Head of caudate nucleus (tissue), 42 donors: ENCODE results near the gene B4GALT6.

Experiments used
- DNase-seq, 42 donors: peaks; one replicate each; pipeline versions ENCODE4 v3.0.0 to v3.0.0-alpha.2; 2020 to 2021; ENCODE audit warnings: mixed read lengths in 7 of 42
- intact Hi-C: fragments of 100-400 bp; cut with DNase I; formaldehyde crosslinking; loops from one replicate; pipeline ENCODE4 v1.15.0; 2022

B4GALT6 gene

DNA sequence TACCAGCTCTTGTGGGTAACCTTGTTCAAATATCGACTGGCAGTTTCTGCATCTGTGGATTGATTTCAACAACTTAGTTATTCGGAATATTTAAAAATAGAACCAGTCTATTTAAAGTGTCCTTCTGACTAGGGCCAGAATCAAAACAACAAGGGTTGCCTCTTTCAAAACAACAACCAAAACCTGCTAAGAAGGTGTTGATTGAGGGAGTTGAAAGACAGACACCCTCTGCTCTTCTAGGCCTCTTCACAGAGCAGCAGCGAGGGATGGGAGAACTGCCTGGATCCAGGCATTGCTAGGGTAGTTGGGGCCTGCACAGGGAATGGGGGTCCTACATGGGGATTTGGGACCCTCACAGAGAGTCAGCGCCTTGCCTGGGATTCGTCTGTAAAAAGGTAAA, 72.9 kb downstream of the B4GALT6 start:
- intact Hi-C loops, result no loop called here
- DNase-seq, result no peak

GRCh38 chr18:31610286-31611205, 73.8 kb downstream of the B4GALT6 start:
- intact Hi-C loops, result no loop called here
- no peak for DNase-seq

DNA sequence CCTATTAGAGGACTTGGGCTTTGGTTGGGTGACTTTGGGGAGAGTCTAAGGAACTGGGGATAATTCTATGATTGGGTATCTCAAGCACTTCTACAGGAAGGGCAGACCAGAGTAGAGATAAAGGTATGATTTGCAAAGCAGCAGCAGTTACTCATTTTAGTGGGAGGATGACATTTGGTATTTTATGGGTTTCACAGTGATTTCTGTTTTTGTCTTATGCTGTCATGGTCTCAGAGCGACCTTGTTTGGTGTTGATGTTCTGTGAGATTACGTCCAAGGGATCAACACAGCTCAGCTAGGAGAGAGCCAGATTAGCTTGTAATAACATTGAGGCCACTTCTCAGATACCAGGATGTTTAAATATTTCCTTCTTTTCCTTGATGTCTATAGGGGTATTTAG, 74.5 kb downstream of the B4GALT6 start:
- DNase-seq, result no peak
- intact Hi-C loops, result no loop called here

DNA sequence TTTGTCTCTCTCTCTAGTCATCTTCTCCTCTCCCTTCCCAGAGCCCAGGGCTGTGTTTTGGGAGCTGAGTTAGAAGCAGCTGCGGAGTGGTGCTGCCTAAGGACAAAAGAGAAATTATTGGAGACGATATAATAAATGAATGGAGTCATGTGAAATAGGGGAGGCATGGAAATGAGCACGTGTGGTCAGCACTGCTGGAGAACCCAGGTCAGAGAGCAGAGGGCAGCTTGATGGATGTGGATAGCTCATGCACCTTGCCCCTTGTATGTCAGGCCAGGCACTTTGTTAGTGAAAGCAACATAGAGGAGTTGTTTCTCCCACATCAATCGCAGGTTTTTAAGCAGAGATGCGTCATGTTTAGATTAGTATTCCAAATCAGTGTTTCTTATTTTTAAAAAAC, 77.0 kb downstream of the B4GALT6 start:
- intact Hi-C loops, result no loop called here
- no peak for DNase-seq

DNA sequence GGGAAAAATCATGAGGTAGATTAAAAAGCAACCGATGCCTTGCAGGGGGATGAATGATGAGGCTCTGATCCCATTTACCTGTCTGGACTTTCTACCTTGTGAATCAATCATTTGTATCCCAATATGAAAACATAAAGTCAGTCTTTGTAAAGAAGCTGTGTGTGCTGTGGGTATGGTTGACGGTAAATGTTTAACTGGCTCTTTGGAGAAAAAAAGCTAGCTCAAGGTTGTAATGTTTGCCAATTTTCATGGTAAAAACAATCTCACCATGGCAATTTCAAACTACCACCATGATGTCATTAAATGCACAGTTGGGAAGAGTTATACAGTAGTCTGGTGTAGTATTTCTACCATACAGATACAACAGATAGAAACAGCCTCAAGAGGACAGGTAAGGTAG, 78.1 kb downstream of the B4GALT6 start:
- intact Hi-C loops, result no loop called here
- no peak for DNase-seq

- DNase-seq, result no peak
- intact Hi-C loops, result no loop called here
Measured at GRCh38 chr18:31603315-31603714, 81.1 kb downstream of the B4GALT6 start.

DNA sequence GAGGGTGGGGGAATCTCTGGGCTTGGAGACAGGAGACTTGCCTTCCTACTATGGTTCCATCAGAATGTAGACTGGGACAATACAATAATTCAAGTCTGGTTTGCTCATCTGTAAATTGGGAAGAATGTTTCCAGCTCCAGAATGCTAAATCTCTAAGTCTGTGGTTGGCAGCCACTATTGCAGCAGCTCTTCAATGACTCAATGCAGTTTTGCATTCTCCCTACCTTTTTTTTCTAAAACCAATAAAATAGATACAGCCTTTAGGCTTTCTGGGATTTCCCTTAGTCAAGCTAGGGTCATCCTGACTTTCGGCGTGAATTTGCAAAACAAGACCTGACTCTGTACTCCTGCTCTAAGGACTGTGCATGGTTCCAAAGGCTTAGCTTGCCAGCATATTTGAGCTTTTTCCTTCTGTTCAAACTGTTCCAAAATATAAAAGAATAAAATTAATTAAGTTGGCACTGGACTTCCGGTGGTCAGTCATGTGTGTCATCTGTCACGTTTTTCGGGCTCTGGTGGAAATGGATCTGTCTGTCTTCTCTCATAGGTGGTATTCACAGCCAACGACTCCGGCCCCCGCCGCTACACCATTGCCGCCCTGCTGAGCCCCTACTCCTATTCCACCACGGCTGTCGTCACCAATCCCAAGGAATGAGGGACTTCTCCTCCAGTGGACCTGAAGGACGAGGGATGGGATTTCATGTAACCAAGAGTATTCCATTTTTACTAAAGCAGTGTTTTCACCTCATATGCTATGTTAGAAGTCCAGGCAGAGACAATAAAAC, 86.2 kb downstream of the B4GALT6 start:
- intact Hi-C loops, result no loop called here
- DNase-seq, result no peak

- DNase-seq, result no peak
Measured at GRCh38 chr18:31596081-31596872, 88.1 kb downstream of the B4GALT6 start.

DNA sequence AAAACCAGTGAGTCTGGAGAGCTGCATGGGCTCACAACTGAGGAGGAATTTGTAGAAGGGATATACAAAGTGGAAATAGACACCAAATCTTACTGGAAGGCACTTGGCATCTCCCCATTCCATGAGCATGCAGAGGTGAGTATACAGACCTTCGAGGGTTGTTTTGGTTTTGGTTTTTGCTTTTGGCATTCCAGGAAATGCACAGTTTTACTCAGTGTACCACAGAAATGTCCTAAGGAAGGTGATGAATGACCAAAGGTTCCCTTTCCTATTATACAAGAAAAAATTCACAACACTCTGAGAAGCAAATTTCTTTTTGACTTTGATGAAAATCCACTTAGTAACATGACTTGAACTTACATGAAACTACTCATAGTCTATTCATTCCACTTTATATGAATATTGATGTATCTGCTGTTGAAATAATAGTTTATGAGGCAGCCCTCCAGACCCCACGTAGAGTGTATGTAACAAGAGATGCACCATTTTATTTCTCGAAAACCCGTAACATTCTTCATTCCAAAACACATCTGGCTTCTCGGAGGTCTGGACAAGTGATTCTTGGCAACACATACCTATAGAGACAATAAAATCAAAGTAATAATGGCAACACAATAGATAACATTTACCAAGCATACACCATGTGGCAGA, 89.1 kb downstream of the B4GALT6 start:
- DNase-seq, result no peak
- intact Hi-C loops, result no loop called here

More at GRCh38 chr18:31596081-31596872, 88.1 kb downstream of the B4GALT6 start:
- intact Hi-C loops, result no loop called here

- DNase-seq, result no peak
- intact Hi-C loops, result no loop called here
Measured at GRCh38 chr18:31592506-31593157, 91.7 kb downstream of the B4GALT6 start.

DNA sequence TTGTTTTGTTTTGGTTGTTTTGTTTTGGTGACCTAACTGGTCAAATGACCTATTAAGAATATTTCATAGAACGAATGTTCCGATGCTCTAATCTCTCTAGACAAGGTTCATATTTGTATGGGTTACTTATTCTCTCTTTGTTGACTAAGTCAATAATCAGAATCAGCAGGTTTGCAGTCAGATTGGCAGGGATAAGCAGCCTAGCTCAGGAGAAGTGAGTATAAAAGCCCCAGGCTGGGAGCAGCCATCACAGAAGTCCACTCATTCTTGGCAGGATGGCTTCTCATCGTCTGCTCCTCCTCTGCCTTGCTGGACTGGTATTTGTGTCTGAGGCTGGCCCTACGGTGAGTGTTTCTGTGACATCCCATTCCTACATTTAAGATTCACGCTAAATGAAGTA, 92.8 kb downstream of the B4GALT6 start, which contains the start of gene TTR:
Gene TTR, plus strand, starts transcription at position 250 of the 400 bp plus-strand sequence. Its CDS starts 26 bp downstream, at position 276.
- intact Hi-C loops, result no loop called here
- DNase-seq, result no peak

GRCh38 chr18:31591113-31591512, 93.3 kb downstream of the B4GALT6 start:
- DNase-seq, result no peak
- intact Hi-C loops, result no loop called here

DNA sequence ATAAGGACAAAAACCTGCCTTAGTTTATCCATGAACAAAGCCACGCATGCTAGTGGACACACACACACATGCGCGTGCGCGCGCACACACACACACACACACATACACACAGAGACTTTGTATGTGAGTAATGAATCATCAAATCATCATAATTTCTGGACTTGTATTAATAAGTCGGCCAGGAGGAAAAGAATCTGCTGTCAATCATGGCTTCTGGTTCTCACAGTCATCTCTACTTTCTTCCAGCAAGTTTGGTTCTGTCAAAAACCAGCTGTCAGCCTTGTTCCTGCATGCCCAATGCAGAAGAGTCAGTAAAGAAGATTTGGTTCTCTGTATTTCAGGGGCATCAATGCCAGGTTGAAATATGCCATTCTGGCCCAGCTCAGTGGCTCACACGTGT, 93.8 kb downstream of the B4GALT6 start:
- intact Hi-C loops, result no loop called here
- DNase-seq, result no peak

DNA sequence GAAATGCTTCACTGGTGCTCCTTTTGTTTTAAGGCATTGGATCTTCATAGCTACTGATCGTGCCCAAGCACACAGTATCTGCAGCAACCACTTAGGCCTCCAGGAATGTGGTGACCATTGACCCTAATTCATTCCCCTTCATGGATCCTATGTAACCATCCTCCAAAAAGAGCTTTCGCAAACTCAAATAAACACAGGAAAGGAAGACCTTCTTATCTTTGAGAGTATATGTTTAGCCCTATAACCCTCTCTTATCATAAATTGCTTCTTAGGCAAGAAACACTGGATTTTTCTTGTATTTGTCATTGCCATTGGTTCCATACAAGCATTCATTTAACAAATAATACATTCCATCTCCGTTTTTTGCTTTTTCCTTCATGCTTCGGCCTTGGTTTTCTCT, 96.9 kb downstream of the B4GALT6 start:
- DNase-seq, result no peak
- intact Hi-C loops, result no loop called here

DNA sequence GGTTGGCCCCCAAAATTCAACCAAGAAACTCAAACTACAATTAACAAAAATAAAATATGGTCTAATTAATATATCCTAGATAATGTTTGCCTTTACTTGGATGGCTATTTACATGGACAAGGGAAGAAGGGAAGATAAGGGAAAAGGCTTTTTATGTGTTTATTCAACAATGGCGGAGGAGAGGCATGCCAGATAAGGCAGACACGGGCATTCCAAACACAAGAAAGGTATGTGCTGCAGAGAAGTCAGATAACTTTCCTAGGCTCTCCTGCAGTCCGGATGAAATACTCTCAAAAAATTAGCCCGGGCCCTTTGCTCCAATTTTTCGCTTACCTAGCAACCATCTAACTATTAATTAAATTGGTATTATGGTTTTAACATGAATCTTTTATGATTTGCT, 97.8 kb downstream of the B4GALT6 start:
- DNase-seq, result no peak
- intact Hi-C loops, result no loop called here

- no peak for DNase-seq
Measured at GRCh38 chr18:31585991-31586390, 98.4 kb downstream of the B4GALT6 start.

DNA sequence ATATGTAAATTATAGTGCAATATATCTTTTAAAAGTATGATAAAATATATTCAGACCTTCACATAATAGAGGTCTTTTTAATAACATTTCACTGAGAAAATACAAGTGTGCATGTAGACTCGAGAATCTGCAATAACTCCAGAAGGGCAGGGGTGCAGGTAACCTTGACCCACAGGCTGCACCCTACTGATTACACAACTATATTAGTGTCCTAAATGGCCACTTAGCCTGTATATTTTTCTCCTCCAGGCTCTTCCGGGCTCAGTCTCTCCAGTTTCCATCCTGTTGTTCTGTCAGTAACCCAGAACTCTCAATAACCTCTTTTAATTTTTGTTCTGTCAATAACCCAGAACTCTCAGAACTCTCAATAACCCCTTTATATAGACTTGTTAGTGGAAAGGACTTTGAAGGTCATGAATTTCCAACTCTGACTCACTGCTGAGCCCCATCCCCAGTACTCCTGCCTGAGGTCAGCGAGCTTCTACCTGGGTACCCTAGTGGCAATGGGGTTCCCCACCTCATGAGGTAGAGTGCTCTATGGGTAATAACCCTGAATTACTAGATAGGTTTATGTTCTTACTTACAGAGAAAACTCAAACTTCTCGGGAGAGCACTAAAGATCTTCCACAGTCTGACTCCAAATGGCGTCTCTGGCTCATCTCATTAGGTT, 101.1 kb downstream of the B4GALT6 start:
- DNase-seq, result no peak
- intact Hi-C loops, result no loop called here

More at GRCh38 chr18:31585991-31586390, 98.4 kb downstream of the B4GALT6 start:
- intact Hi-C loops, result no loop called here
